Measurements from ENCODE around the gene ARL15.

- no peak for TF ChIP-seq CTCF (IDR thresholded peaks at IDR 0.05; ENCODE audit: low read depth, low read length)
- no peak for TF ChIP-seq EZH2phosphoT487 (IDR thresholded peaks at IDR 0.05; ENCODE audit: low read depth)
Measured at GRCh38 chr5:53884844-53885243, 425.5 kb downstream of the ARL15 start.

Data from OCI-LY3 (cell line).